Body of pancreas (tissue), 4 donors: Measurements from ENCODE around the gene MAPT. TPM values are rescaled to one million over a fixed set of nuclear protein-coding genes. Genes with fewer than 3 reads are reported as not detected.

Experiments
- ATAC-seq: fragments of 150-250 bp; one replicate; pipeline ENCODE4 v1.9.1; 2016
- DNase-seq, 4 donors: peaks; one replicate each; pipeline ENCODE4 v3.0.0-alpha.2; 2019
- H3K27ac ChIP-seq, 4 donors: fragments of 200-600 bp; sonication (generic); 1 replicate in 3 of 4; 2 replicates in 1 of 4; pipeline versions ENCODE4 v1.5.1 to v1.6.1; 2016 to 2019; ENCODE audit warnings: mild to moderate bottlenecking in 1 of 4, mixed read lengths in 1 of 4, moderate library complexity in 1 of 4
- H3K27me3 ChIP-seq, 2 donors: fragments of 200-600 bp; sonication (generic); one replicate each; pipeline ENCODE4 v1.6.0; 2016; ENCODE audit warnings: mild to moderate bottlenecking in 1 of 2
- H3K36me3 ChIP-seq, 2 donors: fragments of 200-600 bp; sonication (generic); replicated peaks in 1 of 2; 2 replicates each; pipeline ENCODE4 v1.5.1; 2016; ENCODE audit warnings: low read depth in 2 of 2; ENCODE audit not compliant: insufficient read depth in 1 of 2
- H3K4me1 ChIP-seq: fragments of 200-600 bp; sonication (generic); one replicate; pipeline ENCODE4 v1.6.0; 2016
- H3K4me3 ChIP-seq, 2 donors: fragments of 200-600 bp; sonication (generic); 1 replicate in 1 of 2; 2 replicates in 1 of 2; pipeline ENCODE4 v1.5.1; 2016 to 2019
- H3K9me3 ChIP-seq, 3 donors: fragments of 200-600 bp; sonication (generic); 1 replicate in 2 of 3; 2 replicates in 1 of 3; pipeline ENCODE4 v1.5.1; 2016
- POLR2A ChIP-seq, 3 donors: fragments of 450-650 bp; IDR thresholded peaks; one replicate each; pipeline ENCODE4 v1.6.1; 2016; ENCODE audit warnings: antibody characterized with exemption in 3 of 3, mild to moderate bottlenecking in 2 of 3
- WGBS, 2 donors: methylation state at CpG; one replicate each; pipeline ENCODE4 v1.1.5; 2017; 5-methylcytosine and 5-hydroxymethylcytosine counted together
- intact Hi-C: fragments of 100-400 bp; cut with DNase I; formaldehyde crosslinking; loops from one replicate; pipeline ENCODE4 v1.15.1; 2023
- total RNA-seq, 2 donors: library from RNA; depleted of rRNA; stranded (reverse); fragments of >200 nt; gene quantifications; one replicate each; pipeline ENCODE4 v1.1.0, GENCODE V29; 2016
- TF ChIP-seq, protein P1 (sequence below), 7 experiments: fragments of 450-650 bp in 4 of 7; fragments of 200-600 bp in 3 of 7; sonication (generic) in 3 of 7; IDR thresholded peaks; one replicate each; pipeline ENCODE4 v1.5.1; 2016 to 2019; ENCODE audit warnings: antibody characterized with exemption in 7 of 7

The MAPT gene
- total RNA-seq, 2 donors from 2014 or later: 1.6 to 2.3 TPM

GRCh38 chr17:46008591-46008990 lies 114.2 kb downstream of the MAPT start:
- intact Hi-C loops: no loop called here
- WGBS, 2 donors: 92 to 93% methylated on average over 9 of the region's 9 CpGs
- H3K4me1 ChIP-seq: peaks cover 18% of the 10 kb centered on the region
- no peak overlapping the region for H3K4me3 ChIP-seq
- no peaks in the 10 kb centered on the region for H3K27me3 ChIP-seq
- ATAC-seq (no peak), DNase-seq (no peak)
- TF ChIP-seq, protein P1, sequence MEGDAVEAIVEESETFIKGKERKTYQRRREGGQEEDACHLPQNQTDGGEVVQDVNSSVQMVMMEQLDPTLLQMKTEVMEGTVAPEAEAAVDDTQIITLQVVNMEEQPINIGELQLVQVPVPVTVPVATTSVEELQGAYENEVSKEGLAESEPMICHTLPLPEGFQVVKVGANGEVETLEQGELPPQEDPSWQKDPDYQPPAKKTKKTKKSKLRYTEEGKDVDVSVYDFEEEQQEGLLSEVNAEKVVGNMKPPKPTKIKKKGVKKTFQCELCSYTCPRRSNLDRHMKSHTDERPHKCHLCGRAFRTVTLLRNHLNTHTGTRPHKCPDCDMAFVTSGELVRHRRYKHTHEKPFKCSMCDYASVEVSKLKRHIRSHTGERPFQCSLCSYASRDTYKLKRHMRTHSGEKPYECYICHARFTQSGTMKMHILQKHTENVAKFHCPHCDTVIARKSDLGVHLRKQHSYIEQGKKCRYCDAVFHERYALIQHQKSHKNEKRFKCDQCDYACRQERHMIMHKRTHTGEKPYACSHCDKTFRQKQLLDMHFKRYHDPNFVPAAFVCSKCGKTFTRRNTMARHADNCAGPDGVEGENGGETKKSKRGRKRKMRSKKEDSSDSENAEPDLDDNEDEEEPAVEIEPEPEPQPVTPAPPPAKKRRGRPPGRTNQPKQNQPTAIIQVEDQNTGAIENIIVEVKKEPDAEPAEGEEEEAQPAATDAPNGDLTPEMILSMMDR (IDR thresholded peaks at IDR 0.05): no peak
- TF ChIP-seq POLR2A (IDR thresholded peaks at IDR 0.05): no peak
- H3K9me3 ChIP-seq: no peaks in the 10 kb centered on the region
- H3K36me3 ChIP-seq: no peaks in the 10 kb centered on the region
- no peak overlapping the region for H3K27ac ChIP-seq

DNA sequence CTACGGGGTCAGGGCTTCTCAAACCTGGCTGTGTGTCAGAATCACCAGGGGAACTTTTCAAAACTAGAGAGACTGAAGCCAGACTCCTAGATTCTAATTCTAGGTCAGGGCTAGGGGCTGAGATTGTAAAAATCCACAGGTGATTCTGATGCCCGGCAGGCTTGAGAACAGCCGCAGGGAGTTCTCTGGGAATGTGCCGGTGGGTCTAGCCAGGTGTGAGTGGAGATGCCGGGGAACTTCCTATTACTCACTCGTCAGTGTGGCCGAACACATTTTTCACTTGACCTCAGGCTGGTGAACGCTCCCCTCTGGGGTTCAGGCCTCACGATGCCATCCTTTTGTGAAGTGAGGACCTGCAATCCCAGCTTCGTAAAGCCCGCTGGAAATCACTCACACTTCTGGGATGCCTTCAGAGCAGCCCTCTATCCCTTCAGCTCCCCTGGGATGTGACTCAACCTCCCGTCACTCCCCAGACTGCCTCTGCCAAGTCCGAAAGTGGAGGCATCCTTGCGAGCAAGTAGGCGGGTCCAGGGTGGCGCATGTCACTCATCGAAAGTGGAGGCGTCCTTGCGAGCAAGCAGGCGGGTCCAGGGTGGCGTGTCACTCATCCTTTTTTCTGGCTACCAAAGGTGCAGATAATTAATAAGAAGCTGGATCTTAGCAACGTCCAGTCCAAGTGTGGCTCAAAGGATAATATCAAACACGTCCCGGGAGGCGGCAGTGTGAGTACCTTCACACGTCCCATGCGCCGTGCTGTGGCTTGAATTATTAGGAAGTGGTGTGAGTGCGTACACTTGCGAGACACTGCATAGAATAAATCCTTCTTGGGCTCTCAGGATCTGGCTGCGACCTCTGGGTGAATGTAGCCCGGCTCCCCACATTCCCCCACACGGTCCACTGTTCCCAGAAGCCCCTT lies 115.6 kb downstream of the MAPT start:
- H3K4me1 ChIP-seq: peaks cover 5% of the 10 kb centered on the region
- TF ChIP-seq, protein P1 (IDR thresholded peaks at IDR 0.05): no peak
- TF ChIP-seq POLR2A (IDR thresholded peaks at IDR 0.05): no peak
- H3K4me3 ChIP-seq: no peak overlapping the region
- no peak for DNase-seq
- no peaks in the 10 kb centered on the region for H3K9me3 ChIP-seq
- no peak for ATAC-seq
- H3K36me3 ChIP-seq: no peaks in the 10 kb centered on the region
- no peaks in the 10 kb centered on the region for H3K27me3 ChIP-seq
- intact Hi-C loops: no loop called here
- H3K27ac ChIP-seq: no peak overlapping the region
- 80 to 84% methylated on average over 18 to 33 of the region's 33 CpGs for WGBS, 2 donors

GRCh38 chr17:46010597-46011186 lies 116.3 kb downstream of the MAPT start:
- H3K4me3 ChIP-seq: no peak overlapping the region
- no peaks in the 10 kb centered on the region for H3K36me3 ChIP-seq
- no peaks in the 10 kb centered on the region for H3K4me1 ChIP-seq
- ATAC-seq (no peak), DNase-seq (no peak)
- no peaks in the 10 kb centered on the region for H3K9me3 ChIP-seq
- no peak for TF ChIP-seq POLR2A (IDR thresholded peaks at IDR 0.05)
- TF ChIP-seq, protein P1 (IDR thresholded peaks at IDR 0.05): no peak
- intact Hi-C loops: no loop called here
- no peak overlapping the region for H3K27ac ChIP-seq
- WGBS, 2 donors: 89 to 92% methylated on average over 5 to 16 of the region's 16 CpGs
- H3K27me3 ChIP-seq: no peaks in the 10 kb centered on the region

DNA sequence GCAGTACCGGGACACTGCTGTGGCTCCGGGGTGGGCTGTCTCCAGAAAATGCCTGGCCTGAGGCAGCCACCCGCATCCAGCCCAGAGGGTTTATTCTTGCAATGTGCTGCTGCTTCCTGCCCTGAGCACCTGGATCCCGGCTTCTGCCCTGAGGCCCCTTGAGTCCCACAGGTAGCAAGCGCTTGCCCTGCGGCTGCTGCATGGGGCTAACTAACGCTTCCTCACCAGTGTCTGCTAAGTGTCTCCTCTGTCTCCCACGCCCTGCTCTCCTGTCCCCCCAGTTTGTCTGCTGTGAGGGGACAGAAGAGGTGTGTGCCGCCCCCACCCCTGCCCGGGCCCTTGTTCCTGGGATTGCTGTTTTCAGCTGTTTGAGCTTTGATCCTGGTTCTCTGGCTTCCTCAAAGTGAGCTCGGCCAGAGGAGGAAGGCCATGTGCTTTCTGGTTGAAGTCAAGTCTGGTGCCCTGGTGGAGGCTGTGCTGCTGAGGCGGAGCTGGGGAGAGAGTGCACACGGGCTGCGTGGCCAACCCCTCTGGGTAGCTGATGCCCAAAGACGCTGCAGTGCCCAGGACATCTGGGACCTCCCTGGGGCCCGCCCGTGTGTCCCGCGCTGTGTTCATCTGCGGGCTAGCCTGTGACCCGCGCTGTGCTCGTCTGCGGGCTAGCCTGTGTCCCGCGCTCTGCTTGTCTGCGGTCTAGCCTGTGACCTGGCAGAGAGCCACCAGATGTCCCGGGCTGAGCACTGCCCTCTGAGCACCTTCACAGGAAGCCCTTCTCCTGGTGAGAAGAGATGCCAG lies 117.6 kb downstream of the MAPT start:
- DNase-seq (no peak), ATAC-seq (no peak)
- H3K36me3 ChIP-seq: no peaks in the 10 kb centered on the region
- WGBS, 2 donors: 91 to 92% methylated on average over 11 to 23 of the region's 28 CpGs
- intact Hi-C loops: no loop called here
- H3K4me3 ChIP-seq: no peak overlapping the region
- no peak for TF ChIP-seq POLR2A (IDR thresholded peaks at IDR 0.05)
- TF ChIP-seq, protein P1 (IDR thresholded peaks at IDR 0.05): no peak
- H3K27me3 ChIP-seq: no peaks in the 10 kb centered on the region
- no peak overlapping the region for H3K27ac ChIP-seq
- no peaks in the 10 kb centered on the region for H3K4me1 ChIP-seq
- H3K9me3 ChIP-seq: no peaks in the 10 kb centered on the region
